Measurements from ENCODE around the gene TMBIM6.

TMBIM6 gene

DNA sequence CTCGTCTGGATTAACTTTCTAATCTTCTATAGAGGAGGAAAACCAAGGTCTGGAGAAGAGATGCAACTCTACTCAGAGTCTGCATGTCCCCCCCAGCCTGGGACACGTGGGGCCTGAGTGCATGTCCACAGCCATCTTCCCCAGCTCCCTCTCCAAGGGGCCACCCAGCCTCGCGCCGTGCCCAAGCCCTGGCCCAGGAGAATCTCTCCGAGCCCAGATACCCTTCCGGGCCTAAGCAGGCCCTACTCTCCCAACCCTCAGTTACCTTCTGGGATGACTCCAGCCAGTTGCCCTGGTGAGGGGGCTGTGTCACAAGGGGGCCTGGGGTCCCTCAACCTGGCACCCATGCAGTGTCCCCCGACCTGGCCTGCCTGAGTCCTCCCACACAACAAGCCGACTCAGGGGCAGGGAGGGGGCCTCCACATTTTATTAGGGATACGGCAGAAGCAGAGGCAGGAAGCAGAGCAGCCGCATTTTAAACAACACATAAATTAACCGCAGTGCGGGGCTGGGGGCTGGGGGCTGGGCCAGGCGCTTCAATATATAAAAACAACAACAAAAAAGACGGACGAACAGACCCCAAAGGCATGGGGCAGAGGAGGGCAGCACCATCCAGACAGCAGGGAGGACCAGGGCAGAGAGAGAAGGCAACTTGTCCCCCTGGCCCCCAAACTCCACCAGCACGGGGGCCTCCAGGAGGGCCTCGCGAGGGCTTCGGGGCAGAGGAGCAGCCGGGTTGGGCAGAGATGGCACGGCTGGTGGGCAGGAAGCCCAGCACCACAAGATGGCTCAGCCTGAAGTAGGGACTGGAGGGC is 49.6 kb downstream of the TMBIM6 start:
- TF ChIP-seq, protein P1, sequence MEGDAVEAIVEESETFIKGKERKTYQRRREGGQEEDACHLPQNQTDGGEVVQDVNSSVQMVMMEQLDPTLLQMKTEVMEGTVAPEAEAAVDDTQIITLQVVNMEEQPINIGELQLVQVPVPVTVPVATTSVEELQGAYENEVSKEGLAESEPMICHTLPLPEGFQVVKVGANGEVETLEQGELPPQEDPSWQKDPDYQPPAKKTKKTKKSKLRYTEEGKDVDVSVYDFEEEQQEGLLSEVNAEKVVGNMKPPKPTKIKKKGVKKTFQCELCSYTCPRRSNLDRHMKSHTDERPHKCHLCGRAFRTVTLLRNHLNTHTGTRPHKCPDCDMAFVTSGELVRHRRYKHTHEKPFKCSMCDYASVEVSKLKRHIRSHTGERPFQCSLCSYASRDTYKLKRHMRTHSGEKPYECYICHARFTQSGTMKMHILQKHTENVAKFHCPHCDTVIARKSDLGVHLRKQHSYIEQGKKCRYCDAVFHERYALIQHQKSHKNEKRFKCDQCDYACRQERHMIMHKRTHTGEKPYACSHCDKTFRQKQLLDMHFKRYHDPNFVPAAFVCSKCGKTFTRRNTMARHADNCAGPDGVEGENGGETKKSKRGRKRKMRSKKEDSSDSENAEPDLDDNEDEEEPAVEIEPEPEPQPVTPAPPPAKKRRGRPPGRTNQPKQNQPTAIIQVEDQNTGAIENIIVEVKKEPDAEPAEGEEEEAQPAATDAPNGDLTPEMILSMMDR (IDR thresholded peaks at IDR 0.05), result no peak
- no peak for DNase-seq (ENCODE audit: low spot score)
- Histone ChIP-seq H3K4me3 (no peak overlapping the region), H3K27ac (no peak overlapping the region)

GRCh38 chr12:49791700-49792099 is 50.3 kb downstream of the TMBIM6 start:
- TF ChIP-seq, protein P1 (IDR thresholded peaks at IDR 0.05), result no peak
- Histone ChIP-seq H3K27ac (no peak overlapping the region), H3K4me3 (no peak overlapping the region)
- no peak for DNase-seq (ENCODE audit: low spot score)

DNA sequence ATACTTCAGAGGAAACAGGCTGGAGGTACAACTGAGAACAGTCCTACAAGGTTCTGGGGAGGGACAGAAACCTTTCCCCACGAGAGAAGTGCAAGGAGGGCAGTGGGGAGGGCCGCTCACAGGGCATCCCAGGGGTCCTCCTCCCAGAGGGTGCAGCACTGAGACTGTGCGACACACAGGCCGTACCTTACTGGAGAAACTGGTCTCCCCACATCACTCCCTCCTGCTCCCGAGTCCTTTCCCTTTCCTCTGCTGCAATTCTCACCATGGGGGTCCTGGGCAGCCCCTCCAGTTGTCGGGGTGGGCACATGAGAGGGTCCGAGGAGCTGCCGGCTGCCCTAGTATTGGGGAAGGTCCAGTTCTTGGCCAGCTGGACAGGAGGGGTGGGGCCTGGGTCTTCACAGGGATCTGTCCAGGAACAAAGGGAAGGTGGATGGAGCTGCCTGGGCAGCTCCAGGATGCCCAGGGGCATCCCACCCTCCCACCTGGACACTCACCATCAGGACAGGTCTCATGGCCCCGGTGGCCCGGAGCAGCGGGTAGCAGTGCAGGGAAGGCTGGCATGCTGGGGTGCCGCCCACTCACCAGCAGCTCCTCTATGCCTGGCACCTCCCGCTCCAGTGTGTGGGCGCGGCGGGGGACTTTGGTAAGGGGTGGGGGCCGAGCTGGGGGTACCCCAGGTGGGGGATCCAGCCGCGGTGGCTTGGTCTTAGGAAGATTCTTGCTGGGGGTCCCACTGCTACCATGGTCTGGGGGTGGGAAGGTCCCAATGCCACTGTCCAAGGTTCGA is 51.0 kb downstream of the TMBIM6 start:
- TF ChIP-seq, protein P1 (IDR thresholded peaks at IDR 0.05), result no peak
- no peak overlapping the region for H3K4me3 ChIP-seq
- no peak for DNase-seq (ENCODE audit: low spot score)
- H3K27ac ChIP-seq, result no peak overlapping the region

DNA sequence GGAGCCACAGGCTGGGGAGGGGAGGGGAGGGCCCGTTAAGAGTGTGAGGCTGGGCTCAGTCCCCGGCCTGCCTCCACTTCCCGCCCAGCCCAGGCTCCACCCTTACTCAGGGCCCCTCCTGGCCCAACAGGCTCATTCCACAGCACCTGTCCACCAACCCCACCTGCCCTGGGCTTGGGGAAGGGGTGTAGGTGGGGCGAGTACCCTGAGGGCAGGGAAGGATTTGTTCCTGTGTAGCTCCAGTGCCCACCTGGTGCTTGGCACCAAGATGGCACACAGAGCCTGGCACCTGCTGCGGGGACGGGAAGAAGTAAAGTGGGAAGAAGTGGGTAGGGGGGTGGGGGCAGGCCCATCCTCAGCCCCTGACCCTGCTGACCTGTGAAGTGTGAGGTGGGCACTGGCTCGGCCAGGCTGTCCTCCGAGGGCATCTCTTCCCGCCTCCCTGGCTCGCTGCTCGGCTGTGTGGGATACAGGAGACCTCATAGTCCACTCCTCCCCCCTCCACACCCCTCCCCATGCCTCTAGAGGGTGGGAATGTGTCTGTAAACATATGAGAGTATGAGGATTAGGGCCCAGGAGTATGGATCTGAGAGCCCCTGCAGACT is 51.7 kb downstream of the TMBIM6 start:
- no peak for DNase-seq (ENCODE audit: low spot score)
- Histone ChIP-seq H3K27ac (no peak overlapping the region), H3K4me3 (no peak overlapping the region)
- TF ChIP-seq, protein P1 (IDR thresholded peaks at IDR 0.05), result no peak

DNA sequence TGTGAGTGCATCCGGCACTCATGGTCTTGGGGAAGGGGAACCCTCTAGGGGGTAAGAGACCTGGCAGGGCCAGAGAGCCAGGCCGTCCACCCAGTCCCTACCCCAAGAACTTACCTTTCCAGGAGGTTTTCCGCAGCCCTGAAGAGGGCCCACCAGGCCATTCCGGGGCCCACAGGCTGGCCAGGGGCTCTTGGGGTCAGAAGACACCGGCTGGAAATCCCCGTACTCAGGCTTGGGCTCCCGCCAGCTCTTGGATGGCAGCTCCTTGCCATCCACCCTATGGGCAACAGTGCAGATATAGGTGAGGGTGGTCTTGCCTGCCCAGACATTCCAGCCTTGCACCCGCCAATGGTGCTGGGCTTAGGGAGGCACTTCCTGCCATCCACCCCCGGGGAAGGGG is 52.3 kb downstream of the TMBIM6 start:
- Histone ChIP-seq H3K4me3 (no peak overlapping the region), H3K27ac (no peak overlapping the region)
- TF ChIP-seq, protein P1 (IDR thresholded peaks at IDR 0.05), result no peak
- no peak for DNase-seq (ENCODE audit: low spot score)

- no peak overlapping the region for H3K27ac ChIP-seq
- no peak overlapping the region for H3K4me3 ChIP-seq
- TF ChIP-seq, protein P1 (IDR thresholded peaks at IDR 0.05), result no peak
- DNase-seq (ENCODE audit: low spot score), result no peak
These were observed 52.7 kb downstream of the TMBIM6 start for GRCh38 chr12:49794021-49794420.
